Endothelial cell of umbilical vein (primary cell): ENCODE results near the gene SUPT4H1. TPM values are rescaled to one million over a fixed set of nuclear protein-coding genes. Genes with fewer than 3 reads are reported as not detected.

Experiments used
- BruUV-seq: library from RNA; stranded (reverse); fragments of 400-500 nt; replicated peaks from 2 replicates; lab custom pipeline; 2021; lab: Mats Ljungman, UMichigan
- CTCF ChIA-PET: fragments of 300-600, 350-600 bp; sonication (Branson Sonifier 250); formaldehyde crosslinking; loops from one replicate; lab custom pipeline; 2021; ENCODE audit warnings: antibody characterized with exemption, inconsistent platforms; lab: Charles Lee
- POLR2A ChIA-PET: fragments of 300-600, 350-600 bp; sonication (Branson Sonifier 250); formaldehyde crosslinking; loops from one replicate; lab custom pipeline; 2021; ENCODE audit warnings: antibody characterized with exemption, inconsistent platforms; lab: Charles Lee
- DNase-seq: peaks from one replicate; pipeline ENCODE4 v3.0.0-alpha.2; 2011; ENCODE audit warnings: low read depth, low spot score
- FAIRE-seq: peaks from 2 replicates; lab custom pipeline; 2011; peaks lifted over from hg19 to GRCh38; lab: Jason Lieb, UNC
- H2AFZ ChIP-seq: 2 replicates; pipeline ENCODE4 v1.6.0; 2012; ENCODE audit warnings: low read depth, low read length, control low read depth, inconsistent platforms
- H3K27ac ChIP-seq: 2 replicates; pipeline ENCODE4 v1.5.1; 2011; ENCODE audit warnings: low read depth, mild to moderate bottlenecking, control low read depth, low read length, moderate library complexity; ENCODE audit not compliant: insufficient read depth
- H3K27me3 ChIP-seq, 2 experiments: 2 replicates each; pipeline versions ENCODE4 v1.6.0 to v1.6.1; 2011; ENCODE audit warnings: low read length in 2 of 2, mixed read lengths in 1 of 2; ENCODE audit not compliant: control insufficient read depth in 2 of 2, insufficient read depth in 2 of 2
- H3K36me3 ChIP-seq, 2 experiments: 2 replicates in 1 of 2; 3 replicates in 1 of 2; pipeline ENCODE4 v1.5.1; 2011; ENCODE audit warnings: low read length in 2 of 2, mild to moderate bottlenecking in 1 of 2, moderate library complexity in 1 of 2; ENCODE audit not compliant: control insufficient read depth in 2 of 2, insufficient read depth in 2 of 2; ENCODE audit errors: extremely low read depth in 1 of 2
- H3K4me1 ChIP-seq: 3 replicates; pipeline ENCODE4 v1.5.1; 2011; ENCODE audit warnings: mild to moderate bottlenecking, low read length; ENCODE audit not compliant: control insufficient read depth, insufficient read depth; ENCODE audit errors: extremely low read depth
- H3K4me2 ChIP-seq: 2 replicates; pipeline ENCODE4 v1.6.1; 2011; ENCODE audit warnings: low read length, control low read depth, mixed read lengths; ENCODE audit not compliant: insufficient read depth
- H3K4me3 ChIP-seq, 3 experiments: fragments of 200-600 bp in 1 of 3; sonication (generic), shearing (Covaris generic) in 1 of 3; replicated peaks in 1 of 3; 2 replicates each; pipeline ENCODE4 v1.5.1; 2011 to 2016; ENCODE audit warnings: control low read depth in 3 of 3, low read length in 3 of 3, mild to moderate bottlenecking in 2 of 3, inconsistent platforms in 1 of 3, low read depth in 1 of 3, moderate library complexity in 1 of 3; ENCODE audit not compliant: insufficient read depth in 1 of 3
- H3K79me2 ChIP-seq: 2 replicates; pipeline ENCODE4 v1.6.0; 2012; ENCODE audit warnings: low read length, inconsistent platforms; ENCODE audit not compliant: control insufficient read depth, insufficient read depth
- H3K9ac ChIP-seq: replicated peaks from 2 replicates; pipeline ENCODE3; 2011; ENCODE audit warnings: low read length, control low read depth; ENCODE audit not compliant: insufficient read depth; ENCODE audit errors: extremely low read depth
- H3K9me1 ChIP-seq: replicated peaks from 3 replicates; pipeline ENCODE4 v1.6.0; 2011; ENCODE audit warnings: mild to moderate bottlenecking, low read length; ENCODE audit not compliant: control insufficient read depth, insufficient read depth; ENCODE audit errors: extremely low read depth
- H3K9me3 ChIP-seq: replicated peaks from 2 replicates; pipeline ENCODE4 v1.5.1; 2012; ENCODE audit warnings: low read length, inconsistent platforms; ENCODE audit not compliant: control insufficient read depth, insufficient read depth
- H4K20me1 ChIP-seq: replicated peaks from 2 replicates; pipeline ENCODE3; 2011; ENCODE audit warnings: mild to moderate bottlenecking, low read length; ENCODE audit not compliant: control insufficient read depth, insufficient read depth; ENCODE audit errors: extremely low read depth
- CTCF ChIP-seq, 2 donors: IDR thresholded peaks; 1 replicate in 1 of 2; 2 replicates in 1 of 2; pipeline ENCODE4 v1.5.1; 2011; ENCODE audit warnings: low read length in 2 of 2, mild to moderate bottlenecking in 2 of 2, moderate library complexity in 2 of 2, control low read depth in 1 of 2, inconsistent platforms in 1 of 2, low read depth in 1 of 2; ENCODE audit not compliant: insufficient read depth in 1 of 2; ENCODE audit errors: extremely low read depth in 1 of 2
- EZH2 ChIP-seq: IDR thresholded peaks from 2 replicates; pipeline ENCODE4 v1.6.1; 2012; ENCODE audit warnings: borderline replicate concordance, low read depth, mild to moderate bottlenecking, moderate library complexity, low read length, inconsistent platforms; ENCODE audit not compliant: severe bottlenecking
- FOS ChIP-seq: IDR thresholded peaks from 2 replicates; pipeline ENCODE4 v1.6.1; 2011; ENCODE audit warnings: mild to moderate bottlenecking, low read length, moderate library complexity, borderline replicate concordance; ENCODE audit not compliant: insufficient read depth
- GATA2 ChIP-seq: IDR thresholded peaks from 2 replicates; pipeline ENCODE4 v1.7.0; 2011; ENCODE audit warnings: low read depth, mild to moderate bottlenecking, moderate library complexity, mixed read lengths, low read length; ENCODE audit not compliant: insufficient read length, insufficient read depth
- JUN ChIP-seq: IDR thresholded peaks from 2 replicates; pipeline ENCODE4 v1.6.1; 2011; ENCODE audit warnings: borderline replicate concordance, low read depth; ENCODE audit not compliant: insufficient read length, insufficient read depth
- MAX ChIP-seq: IDR thresholded peaks from 2 replicates; pipeline ENCODE4 v1.6.1; 2011; ENCODE audit not compliant: insufficient read depth, insufficient read length
- MYC ChIP-seq: IDR thresholded peaks from one replicate; pipeline ENCODE4 v1.6.1; 2011; ENCODE audit warnings: mild to moderate bottlenecking, low read depth, low read length
- POLR2A ChIP-seq: IDR thresholded peaks from 2 replicates; pipeline ENCODE4 v1.6.1; 2012; ENCODE audit warnings: low read depth, mild to moderate bottlenecking, control low read depth, low read length
- POLR2AphosphoS5 ChIP-seq: IDR thresholded peaks from 2 replicates; pipeline ENCODE4 v1.6.1; 2012; ENCODE audit warnings: low read depth, mild to moderate bottlenecking, control low read depth, low read length, moderate library complexity; ENCODE audit not compliant: insufficient read depth
- dilution Hi-C: fragments of 300-500 bp; cut with MboI; formaldehyde crosslinking; loops from one replicate; pipeline ENCODE4 v1.15.0; 2019; ENCODE audit warnings: low sequenced_read_pairs; ENCODE audit not compliant: extremely low pct_ligation_motif_present
- intact Hi-C: fragments of 100-400 bp; cut with micrococcal nuclease; formaldehyde crosslinking; loops from one replicate; pipeline ENCODE4 v1.10.0; 2022
- polyA plus RNA-seq, 4 experiments: library from polyadenylated mRNA; depleted of rRNA in 3 of 4; stranded (reverse) in 3 of 4; unstranded in 1 of 4; fragments of >200 nt; gene quantifications; 2 replicates each; pipeline versions ENCODE4 v1.2.1 to v1.2.3, GENCODE V29; 2011 to 2012; ENCODE audit warnings: missing spikeins in 1 of 4
- total RNA-seq: library from RNA; stranded (reverse); gene quantifications from 2 replicates; pipeline ENCODE4 v1.2.3, GENCODE V29; 2021

Gene SUPT4H1
- total and polyA plus RNA-seq, 2 donors (not counting 3 experiments of a cell fraction or from before 2014, with no cell fraction given) = 77.5 to 154 TPM

GRCh38 chr17:58345500-58345899 lies 6.5 kb downstream of the SUPT4H1 start:
- Histone ChIP-seq H3K27ac (no peak overlapping the region), H3K9me3 (no peaks in the 10 kb centered on the region), H2AFZ (no peak overlapping the region), H3K36me3 (peaks cover 17 to 39% of the 10 kb centered on the region in 2 experiments), H3K9me1 (no peaks in the 10 kb centered on the region), H3K4me2 (no peak overlapping the region), H3K79me2 (no peaks in the 10 kb centered on the region), H3K4me3 (no peak overlapping the region), H3K27me3 (no peaks in the 10 kb centered on the region), H3K4me1 (no peaks in the 10 kb centered on the region), H4K20me1 (no peaks in the 10 kb centered on the region), H3K9ac (no peak overlapping the region)
- intact Hi-C loops = no loop called here
- no TSS peak for BruUV-seq
- dilution Hi-C loops = no loop called here
- DNase-seq = no peak
- ChIA-PET CTCF (interaction anchor here (1.2 to 2.4 kb wide), 2 partner anchors 8 to 28 kb away, joined by 3 to 8 read pairs; no protein-coding TSS in a partner anchor), POLR2A (no interaction called here)
- FAIRE-seq = no peak
- no peak for TF ChIP-seq GATA2

- intact Hi-C loops = no loop called here
These were observed 7.2 kb downstream of the SUPT4H1 start for GRCh38 chr17:58344791-58345157.

More at GRCh38 chr17:58344791-58345157, 7.2 kb downstream of the SUPT4H1 start:
- TF ChIP-seq MAX (no peak), GATA2 (no peak), EZH2 (no peak), FOS (no peak), POLR2AphosphoS5 (no peak), MYC (no peak), CTCF (IDR thresholded peaks at IDR 0.05; ENCODE audit: extremely low read depth in 1 of 2, insufficient read depth in 1 of 2, low read depth in 1 of 2, low read length in 2 of 2) (no peak), JUN (no peak), POLR2A (no peak)
- H3K27me3 ChIP-seq = no peaks in the 10 kb centered on the region
- H3K9me1 ChIP-seq = no peaks in the 10 kb centered on the region
- no peak overlapping the region for H3K4me3 ChIP-seq
- no TSS peak for BruUV-seq
- H3K4me2 ChIP-seq = no peak overlapping the region
- no peaks in the 10 kb centered on the region for H4K20me1 ChIP-seq
- no peaks in the 10 kb centered on the region for H3K4me1 ChIP-seq
- H3K36me3 ChIP-seq = peaks cover 17 to 38% of the 10 kb centered on the region in 2 experiments
- FAIRE-seq (no peak), DNase-seq (no peak)
- no peak overlapping the region for H3K9ac ChIP-seq
- dilution Hi-C loops = no loop called here
- no peaks in the 10 kb centered on the region for H3K9me3 ChIP-seq
- ChIA-PET CTCF (interaction anchor here (2.4 kb wide), 1 partner anchor 27 kb away, joined by 8 read pairs; no protein-coding TSS in a partner anchor), POLR2A (no interaction called here)
- H3K79me2 ChIP-seq = no peaks in the 10 kb centered on the region
- H2AFZ ChIP-seq = no peak overlapping the region
- no peak overlapping the region for H3K27ac ChIP-seq
